C4-2B (cell line): ENCODE results near the gene MTG2.
"Not testable (repeated sequence)": the region's sequence is repeated elsewhere in the genome, so short reads cannot be mapped to it uniquely, and the experiment has no call there.

Experiments used
- H3K27ac ChIP-seq: fragments of 450-650 bp; 2 replicates; pipeline ENCODE4 v1.5.1; 2017
- CTCF ChIP-seq: fragments of 450-650 bp; conservative IDR thresholded peaks from 2 replicates; pipeline ENCODE4 v1.5.1; 2017; ENCODE audit warnings: mild to moderate bottlenecking
- ZFX ChIP-seq: fragments of 450-650 bp; IDR thresholded peaks from 2 replicates; pipeline ENCODE4 v1.6.1; 2017

MTG2 gene

GRCh38 chr20:62147528-62147927, 35.3 kb upstream of the MTG2 start:
- TF ChIP-seq CTCF (no peak), ZFX (no peak)
- H3K27ac ChIP-seq: no peak overlapping the region

- H3K27ac ChIP-seq: not testable (repeated sequence)
These were observed 34.4 kb upstream of the MTG2 start for GRCh38 chr20:62148383-62148782.

- H3K27ac ChIP-seq: no peak overlapping the region
- TF ChIP-seq CTCF: no peak
These were observed 33.9 kb upstream of the MTG2 start for GRCh38 chr20:62148908-62149314.

GRCh38 chr20:62149532-62150309, 33.1 kb upstream of the MTG2 start:
- H3K27ac ChIP-seq: no peak overlapping the region

GRCh38 chr20:62150310-62150575, 32.6 kb upstream of the MTG2 start:
- no peak for TF ChIP-seq ZFX
- no peak for TF ChIP-seq CTCF
- no peak overlapping the region for H3K27ac ChIP-seq

More at GRCh38 chr20:62149532-62150309, 33.1 kb upstream of the MTG2 start:
- TF ChIP-seq ZFX: no peak
- no peak for TF ChIP-seq CTCF

GRCh38 chr20:62151225-62151624, 31.6 kb upstream of the MTG2 start:
- no peak overlapping the region for H3K27ac ChIP-seq
- TF ChIP-seq CTCF: no peak
- no peak for TF ChIP-seq ZFX

GRCh38 chr20:62151835-62152364, 30.9 kb upstream of the MTG2 start:
- TF ChIP-seq CTCF: no peak
- no peak for TF ChIP-seq ZFX
- no peak overlapping the region for H3K27ac ChIP-seq
